Measurements from ENCODE around the gene LITAFD. TPM values are rescaled to one million over a fixed set of nuclear protein-coding genes. Genes with fewer than 3 reads are reported as not detected.

LITAFD gene
- total and polyA plus RNA-seq, 10 of the 15 experiments (the other 5 are each of a cell fraction or from before 2014, with no cell fraction given): not detected

- WGBS (ENCODE audit: insufficient coverage, insufficient replicate concordance, low lambda C conversion rate, missing lambda C conversion rate): 44% methylated on average over 6 of the region's 6 CpGs
- ChIA-PET POLR2A (no interaction called here), CTCF (interaction anchor here (1.0 to 3.3 kb wide), 3 partner anchors 16 to 112 kb away, joined by 3 to 12 read pairs (median 7); no protein-coding TSS in a partner anchor), RAD21 (ENCODE audit: unreplicated experiment) (no interaction called here), SMC1A (ENCODE audit: uncharacterized antibody, unreplicated experiment) (interaction anchor here (1.1 to 1.5 kb wide), 2 partner anchors 15 to 22 kb away, joined by 3 to 4 read pairs; no protein-coding TSS in a partner anchor)
- DNase-seq (ENCODE audit: low read depth, low spot score) (no peak), ATAC-seq (no peak), FAIRE-seq (no peak)
- peaks cover 28% of the 10 kb centered on the region for H3K79me2 ChIP-seq (ENCODE audit: control insufficient read depth, insufficient read depth, low read length)
- peak overlapping the region; percentile 29 for H3K27ac ChIP-seq (ENCODE audit: control insufficient read depth, insufficient read depth)
- peaks cover 30 to 53% of the 10 kb centered on the region in 2 experiments for H3K36me3 ChIP-seq (ENCODE audit: control insufficient read depth in 2 of 2, insufficient read depth in 2 of 2, low read length in 1 of 2)
- no peaks in the 10 kb centered on the region for H3K27me3 ChIP-seq (replicated peaks in 1 of 2; ENCODE audit: control insufficient read depth in 2 of 2, insufficient read depth in 2 of 2, low read length in 1 of 2)
- no peak overlapping the region for H3K4me2 ChIP-seq (ENCODE audit: control insufficient read depth, insufficient read depth)
- peaks cover 17% of the 10 kb centered on the region for H4K20me1 ChIP-seq (ENCODE audit: control insufficient read depth, insufficient read depth)
- H3K9ac ChIP-seq (ENCODE audit: control insufficient read depth, insufficient read depth, low read length): no peak overlapping the region
- in situ Hi-C loops (cut with MboI) (no loop called here), intact Hi-C loops (cut with micrococcal nuclease; ENCODE audit: unreplicated experiment) (no loop called here)
- peaks cover 26% of the 10 kb centered on the region for H3K4me1 ChIP-seq (ENCODE audit: control insufficient read depth, insufficient read depth, low read length)
- TF ChIP-seq NFIC (IDR thresholded peaks at IDR 0.05; ENCODE audit: low read depth, low read length) (peak; percentile 36; the same call in 1 of the 2 replicates), ATF2 (IDR thresholded peaks at IDR 0.05; ENCODE audit: low read length) (0 out of 2 replicates have a peak, but pooled peaks have one; percentile 18), IKZF2 (IDR thresholded peaks at IDR 0.05) (0 out of 4 replicates have a peak, but pooled peaks of 1 of the 2 experiments have one; percentile 20), CEBPB (IDR thresholded peaks at IDR 0.05; ENCODE audit: borderline replicate concordance in 1 of 2, low read depth in 2 of 2, low read length in 2 of 2) (no peak), RB1 (IDR thresholded peaks at IDR 0.05; ENCODE audit: borderline replicate concordance) (no peak), ATF3 (IDR thresholded peaks at IDR 0.05; ENCODE audit: borderline replicate concordance, extremely low read depth, low read depth, low read length) (no peak), SUPT20H (IDR thresholded peaks at IDR 0.05; ENCODE audit: borderline replicate concordance, control insufficient read depth, low read depth, low read length) (no peak)
- BruUV-seq (replicated peaks): no TSS peak
- H2AFZ ChIP-seq (ENCODE audit: control insufficient read depth, low read depth, low read length): no peak overlapping the region
- H3K4me3 ChIP-seq: no peak overlapping the region
- no peaks in the 10 kb centered on the region for H3K9me3 ChIP-seq (replicated peaks; ENCODE audit: control insufficient read depth, insufficient read depth, low read length)
Measured at GRCh38 chr16:8920645-8921346, 38.6 kb downstream of the LITAFD start.
